ENCODE results near the gene ECM1. TPM values are rescaled to one million over a fixed set of nuclear protein-coding genes. Genes with fewer than 3 reads are reported as not detected.

Gene ECM1
- total RNA-seq, 2 donors from 2014 or later: 6.3 to 10.5 TPM

DNA sequence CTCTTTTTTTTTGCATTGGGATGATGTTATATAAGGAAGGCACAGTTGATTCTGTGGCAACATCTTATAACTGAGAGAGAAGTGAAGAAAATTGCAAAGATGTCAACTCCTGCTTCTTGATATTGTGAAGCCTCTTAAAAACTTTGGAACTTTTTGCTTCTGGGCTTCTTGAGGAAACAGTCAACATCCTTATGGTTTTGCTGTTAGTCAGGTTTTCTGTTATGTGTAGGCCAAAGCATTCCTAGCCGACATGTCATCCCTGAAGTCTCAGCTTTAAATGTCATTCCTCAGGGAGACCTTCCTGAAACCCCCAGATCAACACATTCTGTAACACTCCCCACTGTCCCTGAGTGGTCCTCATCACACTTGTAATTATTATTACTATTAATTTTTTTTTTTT, 20.3 kb downstream of the ECM1 start:
- intact Hi-C loops (cut with DNase I): no loop called here
- no peak for TF ChIP-seq CTCF (IDR thresholded peaks at IDR 0.05)
- Histone ChIP-seq H3K4me1 (peaks cover 6% of the 10 kb centered on the region), H3K27me3 (no peaks in the 10 kb centered on the region), H3K27ac (no peak overlapping the region), H3K9ac (ENCODE audit: low read depth in 2 of 2, low read length in 2 of 2) (no peak overlapping the region), H3K9me3 (no peaks in the 10 kb centered on the region), H3K4me3 (no peak overlapping the region), H3K36me3 (no peaks in the 10 kb centered on the region)
- DNase-seq: no peak

DNA sequence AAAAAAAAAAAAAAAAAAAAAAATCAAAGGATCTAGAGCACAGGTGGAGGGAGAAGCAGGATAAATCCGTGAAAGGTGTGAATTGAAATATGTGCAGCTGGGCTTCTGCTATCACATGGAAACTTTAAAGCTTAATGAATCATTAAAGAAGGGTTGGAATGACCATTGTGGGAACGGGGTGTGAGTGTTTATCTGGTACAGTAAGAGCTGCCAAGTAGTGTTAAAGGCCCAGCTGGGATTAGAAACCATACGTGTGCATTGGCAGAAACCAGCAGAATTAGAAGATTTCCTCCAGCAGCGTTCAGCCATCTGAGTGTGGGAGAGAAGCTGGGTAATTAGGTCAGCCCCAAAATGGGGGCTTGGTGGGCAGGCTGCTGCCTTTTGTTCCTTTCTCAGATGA, 21.1 kb downstream of the ECM1 start:
- Histone ChIP-seq H3K9ac (ENCODE audit: low read depth in 2 of 2, low read length in 2 of 2) (peak overlapping the region in 1 of 2 donors; percentile 73), H3K27ac (peak overlapping the region; percentile 59), H3K4me3 (no peak overlapping the region), H3K9me3 (no peaks in the 10 kb centered on the region), H3K27me3 (no peaks in the 10 kb centered on the region), H3K36me3 (no peaks in the 10 kb centered on the region), H3K4me1 (peaks cover 6% of the 10 kb centered on the region)
- no peak for TF ChIP-seq CTCF (IDR thresholded peaks at IDR 0.05)
- DNase-seq: no peak
- intact Hi-C loops (cut with DNase I): no loop called here

DNA sequence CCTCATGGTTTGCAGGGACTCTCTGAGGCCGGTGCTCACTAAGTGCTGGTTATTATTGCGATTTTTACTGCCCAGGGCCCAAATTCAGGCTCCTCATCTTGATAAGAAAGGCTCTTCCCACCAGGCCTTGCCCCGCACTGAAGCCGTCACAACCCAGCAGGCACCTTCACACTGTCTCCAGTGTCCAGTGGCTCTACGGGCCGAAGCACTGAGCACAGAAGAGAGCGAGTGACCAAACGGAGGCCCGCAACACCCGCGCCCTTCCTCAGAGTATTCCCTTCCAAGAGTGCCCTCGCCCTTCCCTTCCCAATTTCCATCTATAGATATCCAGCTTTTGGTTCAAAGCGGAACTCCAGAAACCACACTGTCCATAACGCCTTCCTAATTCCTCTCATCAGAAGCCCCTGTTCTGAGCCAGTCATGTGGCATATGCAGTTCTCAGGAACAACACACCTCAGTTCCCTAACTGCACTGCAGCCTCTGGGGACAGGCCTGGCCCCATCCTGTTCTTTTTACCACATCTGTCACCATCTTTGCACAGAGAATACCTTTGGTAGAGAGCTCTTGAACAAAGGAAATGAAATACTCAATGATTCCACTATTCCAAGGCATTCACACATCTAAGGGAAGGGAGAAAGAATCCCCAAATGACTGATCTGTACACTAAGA, 22.7 kb downstream of the ECM1 start:
- DNase-seq: no peak
- Histone ChIP-seq H3K36me3 (no peaks in the 10 kb centered on the region), H3K9me3 (no peaks in the 10 kb centered on the region), H3K4me3 (no peak overlapping the region), H3K4me1 (peaks cover 6% of the 10 kb centered on the region), H3K27ac (no peak overlapping the region), H3K9ac (ENCODE audit: low read depth in 2 of 2, low read length in 2 of 2) (no peak overlapping the region), H3K27me3 (no peaks in the 10 kb centered on the region)
- intact Hi-C loops (cut with DNase I): loop anchor here (5.0 kb wide), 1 partner anchor 63 kb away; no protein-coding TSS in a partner anchor
- TF ChIP-seq CTCF (IDR thresholded peaks at IDR 0.05): no peak

DNA sequence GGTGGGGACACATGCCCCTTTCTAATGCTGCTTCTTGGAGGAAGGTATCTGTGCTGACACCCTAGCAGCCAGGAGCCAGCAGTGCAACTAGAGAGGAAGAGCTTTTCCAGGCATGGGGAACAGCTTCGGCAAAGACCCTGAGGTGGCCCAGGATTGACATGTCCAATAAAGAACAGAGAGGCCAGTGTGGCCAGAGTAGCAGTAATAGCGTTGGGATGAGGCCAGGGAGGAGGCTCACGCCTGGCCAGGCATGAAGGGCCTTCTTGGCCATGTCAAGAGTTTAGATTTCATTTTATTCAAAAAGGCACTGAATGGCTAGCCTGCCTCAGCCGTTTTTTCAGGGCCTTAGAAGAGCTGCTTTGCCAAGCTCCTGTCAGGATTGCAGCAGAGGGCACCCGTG, 25.0 kb downstream of the ECM1 start:
- TF ChIP-seq CTCF (IDR thresholded peaks at IDR 0.05): no peak

DNA sequence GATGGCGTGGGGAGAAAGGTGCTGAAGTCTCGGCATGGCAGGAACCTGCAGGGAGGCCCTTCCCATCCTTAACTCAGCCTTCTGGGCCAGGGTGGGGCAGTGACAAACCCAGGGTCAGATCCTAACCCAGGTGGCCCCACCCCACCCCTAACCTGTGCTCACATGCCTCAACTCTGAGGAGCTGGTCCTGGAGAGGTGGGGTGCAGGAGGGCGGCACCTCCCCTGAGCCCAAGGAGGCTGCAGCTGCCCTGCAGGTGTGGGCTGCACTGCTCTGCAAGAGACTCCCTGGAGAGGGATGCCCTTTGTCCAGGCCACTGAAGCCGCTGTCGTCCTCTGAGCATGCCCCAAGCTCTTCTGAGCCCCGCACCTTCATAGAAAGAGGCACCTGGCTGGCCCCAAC, 26.1 kb downstream of the ECM1 start:
- Histone ChIP-seq H3K9ac (ENCODE audit: low read depth in 2 of 2, low read length in 2 of 2) (peak overlapping the region in 1 of 2 donors; percentile 30), H3K9me3 (no peaks in the 10 kb centered on the region), H3K27me3 (no peaks in the 10 kb centered on the region), H3K4me1 (peaks cover 6% of the 10 kb centered on the region), H3K36me3 (no peaks in the 10 kb centered on the region), H3K4me3 (no peak overlapping the region), H3K27ac (no peak overlapping the region)
- no peak for TF ChIP-seq CTCF (IDR thresholded peaks at IDR 0.05)
- DNase-seq: no peak
- intact Hi-C loops (cut with DNase I): loop anchor here (5.0 kb wide), 1 partner anchor 67 kb away; no protein-coding TSS in a partner anchor

More for the DNA sequence above, 25.0 kb downstream of the ECM1 start:
- Histone ChIP-seq H3K27ac (peak overlapping the region; percentile 83), H3K36me3 (no peaks in the 10 kb centered on the region), H3K9ac (ENCODE audit: low read depth in 2 of 2, low read length in 2 of 2) (peak overlapping the region in 1 of 2 donors; percentile 63), H3K9me3 (no peaks in the 10 kb centered on the region), H3K4me1 (peaks cover 6% of the 10 kb centered on the region), H3K27me3 (no peaks in the 10 kb centered on the region), H3K4me3 (no peak overlapping the region)
- intact Hi-C loops (cut with DNase I): loop anchor here (5.0 kb wide), 1 partner anchor 66 kb away; no protein-coding TSS in a partner anchor
- DNase-seq: no peak
